ENCODE results near the gene BRD9. TPM values are rescaled to one million over a fixed set of nuclear protein-coding genes. Genes with fewer than 3 reads are reported as not detected.

BRD9 gene
- total and polyA plus RNA-seq, 9 of the 15 experiments (the other 6 are each of a cell fraction or from before 2014, with no cell fraction given): 2.4 to 68.7 (median 44.9) TPM

DNA sequence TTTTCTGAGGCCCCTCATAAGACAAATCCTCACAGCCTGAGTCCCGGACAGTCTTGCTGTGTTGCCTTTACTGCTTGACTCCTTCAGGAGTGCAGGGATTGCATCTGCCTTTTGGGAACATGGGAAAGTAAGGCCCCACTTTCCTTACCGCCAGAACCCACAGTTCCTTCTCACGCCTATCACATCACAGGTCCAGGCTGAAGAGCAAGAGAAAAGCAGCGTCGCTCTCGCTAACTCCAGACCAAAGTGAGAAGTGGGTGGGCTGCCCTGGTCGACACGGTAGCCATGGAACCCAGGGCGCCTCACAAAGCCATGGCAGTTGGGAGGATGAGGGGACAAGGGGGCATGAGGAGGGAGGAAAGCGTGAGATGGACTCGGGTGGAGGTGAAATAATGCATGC is 33.9 kb downstream of the BRD9 start:
- H3K27ac ChIP-seq (ENCODE audit: extremely low read depth, low read depth, low read length): no peak overlapping the region
- no peaks in the 10 kb centered on the region for H3K79me2 ChIP-seq (ENCODE audit: control insufficient read depth, insufficient read depth, low read length)
- H3K4me2 ChIP-seq (ENCODE audit: insufficient read depth, low read length): no peak overlapping the region
- H3K36me3 ChIP-seq (ENCODE audit: control insufficient read depth, insufficient read depth, low read length): peaks cover 16% of the 10 kb centered on the region; the same call in 1 of the 3 replicates
- H3K9me1 ChIP-seq (ENCODE audit: control insufficient read depth, insufficient read depth, low read length): no peaks in the 10 kb centered on the region
- ChIA-PET CTCF (ENCODE audit: low intra/inter-chr PET ratio) (no interaction called here), POLR2A (no interaction called here)
- TF ChIP-seq MYBL2 (IDR thresholded peaks at IDR 0.05; ENCODE audit: low read depth) (no peak), MYBL2 (CRISPR knock-in tag; IDR thresholded peaks at IDR 0.05; ENCODE audit: borderline replicate concordance) (no peak)
- TF ChIP-seq, protein P1, sequence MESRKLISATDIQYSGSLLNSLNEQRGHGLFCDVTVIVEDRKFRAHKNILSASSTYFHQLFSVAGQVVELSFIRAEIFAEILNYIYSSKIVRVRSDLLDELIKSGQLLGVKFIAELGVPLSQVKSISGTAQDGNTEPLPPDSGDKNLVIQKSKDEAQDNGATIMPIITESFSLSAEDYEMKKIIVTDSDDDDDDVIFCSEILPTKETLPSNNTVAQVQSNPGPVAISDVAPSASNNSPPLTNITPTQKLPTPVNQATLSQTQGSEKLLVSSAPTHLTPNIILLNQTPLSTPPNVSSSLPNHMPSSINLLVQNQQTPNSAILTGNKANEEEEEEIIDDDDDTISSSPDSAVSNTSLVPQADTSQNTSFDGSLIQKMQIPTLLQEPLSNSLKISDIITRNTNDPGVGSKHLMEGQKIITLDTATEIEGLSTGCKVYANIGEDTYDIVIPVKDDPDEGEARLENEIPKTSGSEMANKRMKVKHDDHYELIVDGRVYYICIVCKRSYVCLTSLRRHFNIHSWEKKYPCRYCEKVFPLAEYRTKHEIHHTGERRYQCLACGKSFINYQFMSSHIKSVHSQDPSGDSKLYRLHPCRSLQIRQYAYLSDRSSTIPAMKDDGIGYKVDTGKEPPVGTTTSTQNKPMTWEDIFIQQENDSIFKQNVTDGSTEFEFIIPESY (CRISPR knock-in tag; IDR thresholded peaks at IDR 0.05): peak; percentile 47; the same call in 1 of the 2 replicates
- FAIRE-seq (peak; percentile 58), ATAC-seq (no peak), DNase-seq (ENCODE audit: extremely low read depth in 1 of 4, low spot score in 3 of 4) (no peak)
- peaks cover 0 to 41% of the 10 kb centered on the region in 2 experiments; a peak in 2 of 5 replicates for H3K4me1 ChIP-seq (replicated peaks in 1 of 2; ENCODE audit: control insufficient read depth in 2 of 2, insufficient read depth in 2 of 2, low read length in 2 of 2)
- peaks cover 19% of the 10 kb centered on the region for H4K20me1 ChIP-seq (replicated peaks; ENCODE audit: control insufficient read depth, insufficient read depth, low read length)
- in situ Hi-C loops (cut with MboI) (no loop called here), intact Hi-C loops (cut with micrococcal nuclease) (loop anchor here (10.0 kb wide), 1 partner anchor 184 kb away; no protein-coding TSS in a partner anchor)
- H2AFZ ChIP-seq (ENCODE audit: low read depth, low read length): no peak overlapping the region
- H3K27me3 ChIP-seq (ENCODE audit: control insufficient read depth in 2 of 2, insufficient read depth in 2 of 2, low read length in 2 of 2): no peaks in the 10 kb centered on the region
- no peaks in the 10 kb centered on the region for H3K9me3 ChIP-seq (replicated peaks; ENCODE audit: control insufficient read depth, insufficient read depth, low read depth, low read length)
- no TSS peak for BruUV-seq (replicated peaks)
- 75% methylated on average over 11 of the region's 11 CpGs for WGBS (ENCODE audit: insufficient coverage, low coverage, missing lambda C conversion rate)
- H3K9ac ChIP-seq (ENCODE audit: insufficient read depth in 1 of 2, low read depth in 2 of 2, low read length in 2 of 2): peak overlapping the region in 1 of 2 experiments; percentile 10; a peak in 1 of 4 replicates
- no peak overlapping the region for H3K4me3 ChIP-seq

Measured in K562 (cell line).